GM12801 (cell line): Measurements from ENCODE around the gene MRPL20.

Source experiments
- CTCF ChIP-seq: IDR thresholded peaks from one replicate; pipeline ENCODE4 v1.5.1; 2011; ENCODE audit warnings: control low read depth; ENCODE audit not compliant: insufficient read length; ENCODE audit errors: extremely low read depth

MRPL20 gene

DNA sequence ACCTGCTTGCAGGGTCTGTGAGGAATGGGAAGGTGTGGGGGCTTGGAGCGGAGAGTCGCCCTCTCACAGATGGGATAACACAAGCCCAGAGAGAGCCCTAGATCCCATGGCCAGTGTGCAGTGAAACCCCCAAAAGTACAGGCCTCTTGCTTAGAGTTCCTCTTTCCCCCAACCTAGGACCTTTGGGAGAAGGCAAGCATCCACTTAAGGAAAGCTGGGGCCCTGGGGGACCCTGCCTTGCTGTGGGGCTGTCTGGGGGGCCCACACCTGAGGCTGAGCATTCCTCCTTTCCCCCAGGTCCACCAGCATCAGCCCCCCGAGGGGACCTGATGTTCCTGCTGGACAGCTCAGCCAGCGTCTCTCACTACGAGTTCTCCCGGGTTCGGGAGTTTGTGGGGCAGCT lies 29.5 kb upstream of the MRPL20 start:
- no peak for TF ChIP-seq CTCF

GRCh38 chr1:1435911-1436629 lies 29.0 kb upstream of the MRPL20 start:
- TF ChIP-seq CTCF: no peak

DNA sequence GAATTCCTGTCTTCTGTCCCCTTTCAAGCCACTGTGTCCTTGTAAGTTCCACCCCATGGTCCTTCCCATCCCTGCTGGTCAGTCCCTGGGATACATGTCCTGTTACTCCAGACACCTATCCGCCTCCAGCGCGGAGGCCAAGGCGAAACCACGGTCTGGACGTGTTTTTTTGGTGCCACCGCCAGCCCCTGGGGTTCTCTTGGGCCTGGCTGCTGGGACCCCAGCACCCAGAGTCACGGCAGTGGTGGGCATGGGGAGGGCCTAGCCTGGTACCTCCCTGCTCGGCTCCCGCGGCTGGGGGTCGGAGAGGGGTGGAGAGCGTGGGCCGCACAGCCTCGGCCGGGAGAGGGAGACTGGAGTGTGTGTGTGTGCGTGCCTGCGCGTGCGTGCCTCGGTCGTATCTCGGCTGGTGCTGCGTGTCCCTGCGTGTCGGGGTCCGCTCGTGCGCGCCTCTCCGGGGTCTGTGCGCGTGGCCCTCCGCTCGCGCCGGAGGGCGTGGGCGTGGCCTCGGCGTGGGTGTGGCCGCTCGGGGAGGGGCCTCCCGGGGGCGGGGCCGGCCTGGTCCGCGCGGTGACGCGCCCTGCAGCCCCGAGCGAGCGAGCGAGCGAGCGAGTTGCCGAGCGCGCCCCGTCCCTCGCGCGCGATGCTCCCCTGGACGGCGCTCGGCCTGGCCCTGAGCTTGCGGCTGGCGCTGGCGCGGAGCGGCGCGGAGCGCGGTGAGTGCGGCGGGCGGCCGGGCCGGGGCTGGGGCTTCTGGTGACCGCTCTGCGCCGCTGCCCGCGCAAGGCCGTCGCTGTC lies 28.2 kb upstream of the MRPL20 start, which contains the start of gene VWA1:
VWA1 (plus strand) TSS at position 585 of the 798 bp plus-strand sequence; CDS start at position 644, 59 bp downstream.
- no peak for TF ChIP-seq CTCF

- no peak for TF ChIP-seq CTCF
Observed at GRCh38 chr1:1434824-1435105, 27.7 kb upstream of the MRPL20 start.

DNA sequence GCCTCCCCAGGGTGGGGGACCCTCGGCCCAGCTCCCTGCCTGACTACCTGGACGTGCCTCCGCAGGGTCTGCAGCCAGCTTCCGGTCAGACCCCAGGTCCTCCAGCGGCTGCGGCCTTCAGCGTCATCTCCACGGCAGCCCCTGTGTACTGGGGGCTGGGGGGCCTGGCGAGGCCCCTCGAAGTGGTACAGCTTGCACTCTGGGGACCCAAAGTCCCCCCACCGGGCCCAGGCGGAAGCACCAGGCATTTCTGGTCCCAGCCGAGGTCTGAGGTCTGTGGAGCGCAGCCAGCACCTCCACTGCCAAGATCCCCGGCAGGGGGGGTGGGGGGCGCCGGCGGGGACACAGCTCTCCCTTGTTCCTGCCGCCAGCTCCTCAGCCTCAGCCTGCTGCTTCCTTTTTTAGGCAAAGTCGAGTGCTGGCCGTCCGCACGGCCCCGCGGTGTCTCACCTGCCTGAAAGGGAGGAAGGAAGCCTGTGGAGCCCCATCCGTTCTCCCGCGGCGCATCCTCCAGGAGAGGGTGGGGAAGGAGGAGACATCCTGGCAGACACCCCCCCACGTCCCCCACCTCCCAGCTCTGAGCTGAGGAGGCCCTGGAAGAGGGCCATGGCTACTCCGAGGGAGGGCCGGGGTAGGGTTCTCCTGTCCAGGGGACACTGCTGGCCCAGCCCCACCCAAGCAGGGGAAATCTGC lies 27.2 kb upstream of the MRPL20 start:
- no peak for TF ChIP-seq CTCF

DNA sequence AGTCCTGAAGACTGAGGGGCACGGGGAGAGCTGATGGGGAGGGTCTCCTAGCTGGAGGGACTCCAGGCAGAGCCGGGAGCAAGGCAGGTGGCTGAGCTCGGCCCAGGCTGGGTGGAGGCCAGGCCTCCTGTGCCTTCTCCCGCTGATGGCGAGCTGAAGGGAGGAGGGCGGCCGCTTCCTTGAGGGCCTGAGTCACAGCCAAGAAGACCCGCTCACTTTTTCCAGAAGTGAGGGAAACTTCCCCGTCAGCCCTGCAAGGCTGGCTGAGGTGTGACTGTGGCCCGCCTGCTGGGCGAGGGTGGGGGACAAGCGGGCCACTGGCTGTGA lies 26.7 kb upstream of the MRPL20 start:
- TF ChIP-seq CTCF: no peak

DNA sequence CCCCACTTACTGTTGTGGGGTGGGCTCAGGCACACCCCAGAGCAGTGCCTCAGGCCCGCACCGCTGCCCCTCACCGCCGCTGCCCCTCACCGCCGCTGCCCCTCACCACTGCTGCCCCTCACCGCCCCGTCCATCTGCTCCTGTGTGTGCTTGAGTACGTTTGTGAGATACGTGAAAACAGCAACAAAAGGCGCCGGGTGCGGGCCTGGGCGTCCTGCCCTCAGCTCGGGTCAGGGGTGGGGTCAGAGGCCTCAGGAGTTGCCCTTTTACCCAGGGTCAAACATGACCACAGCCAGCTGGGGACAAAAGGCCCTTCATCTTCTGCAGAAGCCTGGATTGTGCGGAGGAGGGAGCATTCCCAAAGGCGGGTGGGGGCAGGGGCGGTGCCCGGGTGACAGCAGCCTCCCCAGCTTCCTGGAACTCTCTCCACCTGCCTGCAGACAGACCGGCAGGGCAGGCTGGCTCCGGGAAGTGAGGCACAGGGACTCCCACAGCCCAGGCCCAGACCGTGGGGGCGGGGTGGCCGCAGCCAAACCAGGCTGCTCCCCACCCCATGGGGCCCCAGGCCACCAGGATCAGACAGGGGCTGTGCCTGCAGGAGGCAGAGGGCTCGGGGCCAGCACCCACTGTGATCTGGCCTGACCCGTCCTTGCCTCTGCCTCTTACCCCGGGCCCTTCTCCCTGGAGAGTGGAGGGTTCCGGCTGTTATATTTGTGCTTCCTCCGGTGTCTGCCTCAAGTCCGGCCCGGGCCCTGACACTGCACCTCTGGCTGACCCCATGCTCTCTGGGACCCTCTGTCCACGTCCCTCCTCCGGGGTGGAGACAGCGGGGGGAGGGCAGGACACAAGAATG lies 26.1 kb upstream of the MRPL20 start:
- no peak for TF ChIP-seq CTCF
